ENCODE results near the gene ERC1.

DNA sequence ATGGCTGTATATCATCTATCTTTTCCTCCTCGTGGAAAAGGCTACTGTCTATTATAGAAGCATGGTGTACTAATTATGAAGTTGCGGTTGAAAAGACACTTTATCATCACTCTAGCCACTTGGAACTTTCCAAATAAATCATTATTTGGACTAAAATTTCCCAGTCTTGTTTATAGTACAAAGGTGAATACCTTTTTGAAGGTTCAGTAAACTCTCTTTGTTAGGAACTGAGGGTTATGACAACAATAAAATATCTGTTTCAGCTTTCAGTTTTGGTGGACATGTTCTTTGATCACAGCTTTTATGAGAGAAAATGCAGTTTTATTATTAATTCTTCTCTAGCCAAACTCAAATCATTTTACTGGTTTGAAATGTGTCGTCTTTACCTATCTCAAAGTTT lies 386.7 kb downstream of the ERC1 start:
- TF ChIP-seq, protein P1, sequence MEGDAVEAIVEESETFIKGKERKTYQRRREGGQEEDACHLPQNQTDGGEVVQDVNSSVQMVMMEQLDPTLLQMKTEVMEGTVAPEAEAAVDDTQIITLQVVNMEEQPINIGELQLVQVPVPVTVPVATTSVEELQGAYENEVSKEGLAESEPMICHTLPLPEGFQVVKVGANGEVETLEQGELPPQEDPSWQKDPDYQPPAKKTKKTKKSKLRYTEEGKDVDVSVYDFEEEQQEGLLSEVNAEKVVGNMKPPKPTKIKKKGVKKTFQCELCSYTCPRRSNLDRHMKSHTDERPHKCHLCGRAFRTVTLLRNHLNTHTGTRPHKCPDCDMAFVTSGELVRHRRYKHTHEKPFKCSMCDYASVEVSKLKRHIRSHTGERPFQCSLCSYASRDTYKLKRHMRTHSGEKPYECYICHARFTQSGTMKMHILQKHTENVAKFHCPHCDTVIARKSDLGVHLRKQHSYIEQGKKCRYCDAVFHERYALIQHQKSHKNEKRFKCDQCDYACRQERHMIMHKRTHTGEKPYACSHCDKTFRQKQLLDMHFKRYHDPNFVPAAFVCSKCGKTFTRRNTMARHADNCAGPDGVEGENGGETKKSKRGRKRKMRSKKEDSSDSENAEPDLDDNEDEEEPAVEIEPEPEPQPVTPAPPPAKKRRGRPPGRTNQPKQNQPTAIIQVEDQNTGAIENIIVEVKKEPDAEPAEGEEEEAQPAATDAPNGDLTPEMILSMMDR (IDR thresholded peaks at IDR 0.05; ENCODE audit: low read depth, low read length, poor library complexity, severe bottlenecking), result no peak
- TF ChIP-seq EZH2phosphoT487 (IDR thresholded peaks at IDR 0.05; ENCODE audit: borderline replicate concordance, low read length), result no peak

All from DOHH2 (cell line).